ENCODE data around the gene MBD3L3.
A peak's percentile ranks its signal among the peaks of the same experiment; 100 is the strongest.

MBD3L3 gene

DNA sequence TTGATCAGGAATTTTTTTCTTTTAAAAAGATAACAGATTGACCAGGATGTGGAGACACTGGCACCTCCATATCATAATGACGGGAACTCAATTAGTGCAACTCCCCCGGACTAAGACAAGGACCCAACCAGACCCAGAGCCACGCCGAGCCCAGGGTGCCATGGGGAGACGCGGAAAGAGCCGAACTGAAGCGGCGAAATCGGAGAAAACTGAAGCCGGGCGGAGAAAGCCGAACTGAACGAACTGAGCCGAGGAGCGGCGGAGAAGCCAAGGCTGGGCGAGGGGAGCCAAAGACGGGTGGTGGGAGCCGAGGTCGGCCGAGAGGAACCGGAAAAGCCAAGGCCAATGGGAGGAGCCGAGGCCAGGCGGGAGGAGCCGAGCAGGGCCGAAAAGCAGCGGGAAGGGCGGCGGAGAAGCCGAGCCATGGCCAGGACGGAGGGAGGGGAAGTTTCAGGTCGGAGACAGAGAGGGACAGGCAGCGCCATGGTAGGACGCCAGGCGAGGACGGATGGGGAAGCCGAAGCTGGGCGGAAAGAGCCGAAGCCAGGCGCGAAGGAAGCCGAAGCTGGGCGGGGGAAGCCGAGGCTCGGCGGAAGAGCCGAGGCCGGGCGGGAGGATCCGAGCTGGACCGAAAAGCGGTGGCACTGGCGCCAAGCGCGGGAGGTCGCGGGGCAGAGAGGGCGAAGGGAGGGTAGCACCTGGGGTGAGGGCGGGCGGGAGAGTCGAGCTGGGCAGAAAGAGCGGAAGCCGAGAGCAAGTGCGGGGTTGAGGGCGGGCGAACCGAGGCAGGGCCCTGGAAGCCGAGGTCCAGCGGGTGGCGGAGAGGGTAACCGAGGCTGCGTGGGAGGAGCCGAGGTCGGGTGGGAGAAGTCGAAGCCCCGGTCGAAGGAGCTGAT lies 40.5 kb upstream of the MBD3L3 start:
- H3K4me3 ChIP-seq (ENCODE audit: low read depth, low read length) = peak overlapping the region; percentile 71
- TF ChIP-seq, protein P1, sequence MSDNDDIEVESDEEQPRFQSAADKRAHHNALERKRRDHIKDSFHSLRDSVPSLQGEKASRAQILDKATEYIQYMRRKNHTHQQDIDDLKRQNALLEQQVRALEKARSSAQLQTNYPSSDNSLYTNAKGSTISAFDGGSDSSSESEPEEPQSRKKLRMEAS (IDR thresholded peaks at IDR 0.05; ENCODE audit: low read depth, low read length) = 0 out of 2 replicates have a peak, but pooled peaks have one; percentile 6
- TF ChIP-seq MYC (IDR thresholded peaks at IDR 0.05; ENCODE audit: low read depth, low read length) (no peak; the same call in none of the 2 replicates), POLR2A (IDR thresholded peaks at IDR 0.05; ENCODE audit: extremely low read depth, insufficient read length) (peak; percentile 40)
- TF ChIP-seq, protein P2, sequence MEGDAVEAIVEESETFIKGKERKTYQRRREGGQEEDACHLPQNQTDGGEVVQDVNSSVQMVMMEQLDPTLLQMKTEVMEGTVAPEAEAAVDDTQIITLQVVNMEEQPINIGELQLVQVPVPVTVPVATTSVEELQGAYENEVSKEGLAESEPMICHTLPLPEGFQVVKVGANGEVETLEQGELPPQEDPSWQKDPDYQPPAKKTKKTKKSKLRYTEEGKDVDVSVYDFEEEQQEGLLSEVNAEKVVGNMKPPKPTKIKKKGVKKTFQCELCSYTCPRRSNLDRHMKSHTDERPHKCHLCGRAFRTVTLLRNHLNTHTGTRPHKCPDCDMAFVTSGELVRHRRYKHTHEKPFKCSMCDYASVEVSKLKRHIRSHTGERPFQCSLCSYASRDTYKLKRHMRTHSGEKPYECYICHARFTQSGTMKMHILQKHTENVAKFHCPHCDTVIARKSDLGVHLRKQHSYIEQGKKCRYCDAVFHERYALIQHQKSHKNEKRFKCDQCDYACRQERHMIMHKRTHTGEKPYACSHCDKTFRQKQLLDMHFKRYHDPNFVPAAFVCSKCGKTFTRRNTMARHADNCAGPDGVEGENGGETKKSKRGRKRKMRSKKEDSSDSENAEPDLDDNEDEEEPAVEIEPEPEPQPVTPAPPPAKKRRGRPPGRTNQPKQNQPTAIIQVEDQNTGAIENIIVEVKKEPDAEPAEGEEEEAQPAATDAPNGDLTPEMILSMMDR (IDR thresholded peaks at IDR 0.05; ENCODE audit: low read depth, low read length) = no peak
- DNase-seq (ENCODE audit: low read depth) = peak; percentile 92

DNA sequence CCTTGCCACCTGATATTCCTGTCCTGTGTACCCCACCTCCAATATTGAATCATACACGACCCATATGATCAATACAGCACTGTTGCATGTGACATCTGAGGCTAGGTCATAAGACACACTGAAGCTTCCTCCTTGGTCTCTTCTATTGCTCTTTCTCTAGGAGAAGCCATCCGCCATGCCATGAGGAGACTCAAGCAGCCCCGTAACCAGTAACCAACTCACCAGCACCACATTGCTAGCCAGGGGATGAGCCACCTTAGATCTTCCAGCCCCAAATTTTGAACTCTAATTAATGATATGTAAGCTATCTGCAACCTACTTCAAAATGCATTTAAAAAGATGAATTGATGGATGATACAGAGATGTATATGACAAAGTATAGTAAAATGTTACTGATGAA lies 39.6 kb upstream of the MBD3L3 start:
- peak overlapping the region; percentile 71 for H3K4me3 ChIP-seq (ENCODE audit: low read depth, low read length)
- peak; percentile 14 for DNase-seq (ENCODE audit: low read depth)
- TF ChIP-seq, protein P1 (IDR thresholded peaks at IDR 0.05; ENCODE audit: low read depth, low read length) = no peak
- TF ChIP-seq, protein P2 (IDR thresholded peaks at IDR 0.05; ENCODE audit: low read depth, low read length) = no peak
- no peak for TF ChIP-seq POLR2A (IDR thresholded peaks at IDR 0.05; ENCODE audit: extremely low read depth, insufficient read length)
- TF ChIP-seq MYC (IDR thresholded peaks at IDR 0.05; ENCODE audit: low read depth, low read length) = no peak

DNA sequence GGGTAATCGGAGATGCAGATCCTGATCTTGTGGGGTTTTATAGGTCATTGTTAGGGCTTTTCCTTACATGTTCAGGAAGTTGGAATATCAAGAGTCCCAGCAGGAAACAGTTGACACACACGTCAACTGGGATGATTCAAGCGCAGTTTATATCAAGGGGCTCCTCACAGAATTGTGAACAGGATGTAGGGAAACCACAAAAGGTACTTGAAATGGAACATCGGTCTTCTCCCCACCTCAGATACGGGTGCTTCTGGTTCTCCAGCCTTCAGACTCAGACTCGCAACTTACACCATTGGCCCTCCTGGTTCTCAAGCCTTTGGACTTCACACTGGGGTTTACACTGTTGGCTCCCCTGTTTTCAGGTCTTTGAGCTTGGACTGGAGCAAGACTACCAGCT lies 30.5 kb upstream of the MBD3L3 start:
- no peak for DNase-seq (ENCODE audit: low read depth)
- TF ChIP-seq, protein P1 (IDR thresholded peaks at IDR 0.05; ENCODE audit: low read depth, low read length) = no peak
- TF ChIP-seq POLR2A (IDR thresholded peaks at IDR 0.05; ENCODE audit: extremely low read depth, insufficient read length) = no peak
- TF ChIP-seq, protein P2 (IDR thresholded peaks at IDR 0.05; ENCODE audit: low read depth, low read length) = no peak
- TF ChIP-seq MYC (IDR thresholded peaks at IDR 0.05; ENCODE audit: low read depth, low read length) = no peak
- no peak overlapping the region for H3K4me3 ChIP-seq (ENCODE audit: low read depth, low read length)

DNA sequence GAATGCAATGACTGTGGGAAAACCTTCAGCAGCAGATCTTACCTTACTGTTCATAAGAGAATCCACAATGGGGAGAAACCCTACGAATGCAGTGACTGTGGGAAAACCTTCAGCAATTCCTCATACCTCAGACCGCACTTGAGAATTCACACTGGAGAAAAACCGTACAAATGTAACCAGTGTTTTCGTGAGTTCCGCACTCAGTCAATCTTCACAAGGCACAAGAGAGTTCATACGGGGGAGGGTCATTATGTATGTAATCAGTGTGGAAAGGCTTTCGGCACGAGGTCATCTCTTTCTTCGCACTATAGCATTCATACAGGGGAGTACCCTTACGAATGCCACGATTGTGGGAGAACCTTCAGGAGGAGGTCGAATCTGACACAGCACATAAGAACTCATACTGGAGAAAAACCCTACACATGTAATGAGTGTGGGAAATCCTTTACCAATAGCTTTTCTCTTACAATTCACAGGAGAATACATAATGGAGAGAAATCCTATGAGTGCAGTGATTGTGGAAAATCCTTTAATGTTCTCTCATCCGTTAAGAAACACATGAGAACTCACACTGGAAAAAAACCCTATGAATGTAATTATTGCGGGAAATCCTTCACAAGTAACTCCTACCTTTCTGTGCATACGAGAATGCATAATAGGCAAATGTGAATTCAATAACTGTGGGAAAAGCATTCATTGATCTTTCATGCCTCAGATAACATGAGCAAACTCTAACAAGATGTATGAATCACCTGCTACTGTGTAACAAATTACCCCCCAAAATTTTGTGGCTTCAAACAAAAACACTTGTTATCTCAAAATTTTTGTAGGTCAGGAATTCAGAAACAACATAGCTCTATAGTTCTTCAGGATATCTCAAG lies 24.8 kb upstream of the MBD3L3 start:
- no peak overlapping the region for H3K4me3 ChIP-seq (ENCODE audit: low read depth, low read length)
- TF ChIP-seq POLR2A (IDR thresholded peaks at IDR 0.05; ENCODE audit: extremely low read depth, insufficient read length) (no peak), MYC (IDR thresholded peaks at IDR 0.05; ENCODE audit: low read depth, low read length) (no peak)
- TF ChIP-seq, protein P1 (IDR thresholded peaks at IDR 0.05; ENCODE audit: low read depth, low read length) = no peak
- TF ChIP-seq, protein P2 (IDR thresholded peaks at IDR 0.05; ENCODE audit: low read depth, low read length) = no peak
- DNase-seq (ENCODE audit: low read depth) = peak; percentile 37

DNA sequence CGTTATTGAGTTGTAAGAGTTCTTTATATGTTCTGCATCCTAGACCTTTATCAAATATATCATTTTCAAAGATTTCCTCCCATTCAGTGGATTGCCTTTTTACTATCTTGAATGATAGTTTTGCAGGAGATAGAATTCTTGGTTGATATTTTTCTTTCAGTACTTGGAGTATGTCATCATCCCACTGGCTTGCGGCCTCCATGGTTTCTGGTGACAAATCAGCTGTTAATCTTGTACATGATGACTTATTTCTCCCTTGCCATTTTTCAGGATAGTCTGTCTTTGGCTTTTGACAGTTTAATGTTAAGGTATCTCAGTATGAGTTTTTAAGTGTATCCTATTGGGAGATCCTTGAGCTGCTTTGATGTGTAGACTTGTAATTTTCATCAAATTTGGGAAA lies 19.5 kb upstream of the MBD3L3 start:
- no peak overlapping the region for H3K4me3 ChIP-seq (ENCODE audit: low read depth, low read length)
- DNase-seq (ENCODE audit: low read depth) = peak; percentile 9
- no peak for TF ChIP-seq POLR2A (IDR thresholded peaks at IDR 0.05; ENCODE audit: extremely low read depth, insufficient read length)
- TF ChIP-seq, protein P2 (IDR thresholded peaks at IDR 0.05; ENCODE audit: low read depth, low read length) = no peak
- TF ChIP-seq, protein P1 (IDR thresholded peaks at IDR 0.05; ENCODE audit: low read depth, low read length) = no peak
- no peak for TF ChIP-seq MYC (IDR thresholded peaks at IDR 0.05; ENCODE audit: low read depth, low read length)
